HG03066 (cell line): ENCODE data around the gene FAM171A1.

Experiments
- ATAC-seq: cut with Tn5 transposase; IDR thresholded peaks from one replicate; pipeline ENCODE4 v1.9.1; 2021; ENCODE audit warnings: low read depth; ENCODE audit not compliant: unreplicated experiment

FAM171A1 gene

DNA sequence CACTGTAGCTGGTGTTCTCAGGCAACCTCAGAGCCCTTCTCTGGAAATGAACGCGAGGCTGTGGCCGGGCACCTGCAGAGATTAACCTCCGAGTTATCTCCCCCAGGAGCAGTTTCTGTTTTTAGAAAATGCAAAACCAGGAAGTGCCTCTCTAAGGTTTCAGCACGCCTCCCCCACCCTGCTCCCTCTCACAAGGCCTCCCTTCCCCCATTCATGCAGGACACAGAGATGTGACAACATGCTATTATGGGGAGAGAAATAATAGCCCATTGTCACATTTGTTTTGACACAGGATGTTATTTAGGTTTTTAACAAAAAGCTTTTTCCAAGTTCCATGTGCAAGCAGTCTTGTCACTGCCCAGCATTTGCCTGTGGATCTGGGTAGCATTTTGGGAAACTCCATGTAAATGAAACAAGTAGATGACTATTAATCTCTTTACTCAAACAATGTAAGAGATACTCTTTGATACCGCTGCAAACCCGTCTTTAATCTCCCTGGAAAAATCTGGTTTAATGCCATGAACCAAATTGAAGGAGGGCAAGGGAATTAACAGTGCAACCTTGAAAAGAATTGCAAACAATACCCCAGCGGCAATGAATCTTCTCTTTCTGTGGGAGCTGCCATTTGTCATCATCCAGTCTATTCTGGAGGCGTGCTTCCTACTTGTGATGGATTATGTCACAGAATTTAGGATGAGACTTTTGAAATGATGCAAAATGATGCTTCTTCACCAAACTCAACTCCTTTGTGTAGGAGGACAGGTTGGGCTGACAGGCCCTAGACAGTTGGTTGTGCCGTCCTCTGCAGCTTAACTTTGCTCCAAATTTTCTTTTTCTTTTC is 116.1 kb downstream of the FAM171A1 start:
- ATAC-seq, result no peak

DNA sequence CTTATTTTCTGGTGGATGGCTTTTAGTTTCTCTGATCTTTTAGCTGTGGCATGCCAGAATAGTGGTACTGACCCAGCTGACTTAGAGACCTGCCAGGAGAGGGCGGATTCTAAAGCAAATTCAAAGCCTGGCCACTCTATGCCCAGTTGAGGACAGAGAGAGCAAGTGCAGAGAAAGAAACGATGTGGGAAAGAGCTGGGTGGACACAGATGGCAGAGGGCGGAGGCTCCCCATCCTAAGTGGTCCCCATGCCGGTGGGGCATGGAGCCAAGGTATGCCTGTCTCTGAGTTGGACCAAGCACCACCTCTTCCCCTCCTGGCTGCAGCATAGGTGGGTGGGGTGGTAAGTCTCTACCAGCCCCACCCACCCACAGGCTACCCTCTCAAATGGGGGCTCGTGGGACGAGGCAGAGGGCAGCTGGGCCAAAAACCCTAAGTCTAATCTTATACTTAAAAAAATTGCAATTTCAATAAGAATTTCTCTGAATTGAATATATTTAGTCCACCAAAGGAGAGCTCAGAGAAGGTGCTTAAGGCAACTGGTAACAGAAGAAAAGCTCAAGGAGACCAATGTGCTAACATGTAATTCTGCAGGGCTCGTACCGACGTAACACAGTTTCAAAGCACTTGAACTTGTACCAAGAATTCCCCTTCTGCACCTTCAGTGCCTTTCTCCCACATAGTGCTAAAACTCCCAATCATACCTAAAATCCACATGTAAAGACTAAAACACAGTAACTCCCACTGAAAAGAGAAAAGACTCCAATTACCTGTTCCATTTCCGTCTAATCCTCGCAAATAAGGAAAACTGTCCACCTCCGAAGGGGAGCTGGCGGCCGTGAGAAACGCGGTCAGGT is 116.9 kb downstream of the FAM171A1 start:
- no peak for ATAC-seq

DNA sequence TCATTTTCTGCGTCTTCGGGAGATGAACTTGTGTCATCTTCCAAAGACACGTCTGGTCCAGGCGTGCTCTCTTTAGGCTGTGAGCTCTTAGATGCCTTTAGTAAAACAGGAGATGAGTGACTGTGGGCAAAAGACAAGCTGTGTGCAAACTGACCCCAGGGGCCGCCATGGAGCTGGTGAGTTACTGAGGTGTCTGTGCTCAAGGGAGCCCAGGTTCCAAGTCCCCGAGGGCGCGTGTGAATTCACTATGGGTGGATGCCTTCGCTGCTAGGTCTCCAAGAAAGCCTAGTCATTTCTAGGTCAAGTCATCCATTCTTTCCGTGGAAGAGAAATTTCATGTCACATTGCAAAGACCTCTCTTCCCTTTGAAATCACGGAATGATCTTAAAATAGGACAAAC is 118.7 kb downstream of the FAM171A1 start:
- no peak for ATAC-seq

DNA sequence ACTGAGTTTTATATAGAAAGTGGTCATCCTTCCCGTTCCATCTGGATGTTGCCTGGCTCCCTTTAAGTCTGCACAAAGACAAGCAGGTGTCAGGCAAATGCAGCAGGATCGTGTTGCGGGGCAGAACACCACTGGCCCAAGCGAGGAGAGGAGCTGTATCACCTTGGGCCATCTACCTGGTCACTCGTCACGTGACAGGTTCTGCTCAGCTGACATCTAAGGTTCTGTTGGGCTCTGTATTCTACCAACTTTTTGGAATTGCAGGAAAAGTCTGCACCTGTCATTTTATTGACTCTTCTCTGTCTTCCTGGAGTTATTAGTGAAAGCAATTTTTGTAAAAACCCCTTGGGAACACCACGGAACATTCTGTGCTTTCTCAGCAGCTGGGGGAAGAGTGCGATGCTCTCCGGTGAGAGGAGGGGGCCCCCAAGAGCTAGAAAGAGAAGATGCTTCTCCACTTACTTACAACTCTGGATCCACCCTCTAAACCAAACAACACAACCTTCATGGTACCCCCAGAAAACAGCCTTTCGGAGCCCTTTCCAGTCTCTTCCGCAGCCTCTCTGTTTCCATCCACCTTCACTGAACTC is 119.2 kb downstream of the FAM171A1 start:
- ATAC-seq, result no peak

DNA sequence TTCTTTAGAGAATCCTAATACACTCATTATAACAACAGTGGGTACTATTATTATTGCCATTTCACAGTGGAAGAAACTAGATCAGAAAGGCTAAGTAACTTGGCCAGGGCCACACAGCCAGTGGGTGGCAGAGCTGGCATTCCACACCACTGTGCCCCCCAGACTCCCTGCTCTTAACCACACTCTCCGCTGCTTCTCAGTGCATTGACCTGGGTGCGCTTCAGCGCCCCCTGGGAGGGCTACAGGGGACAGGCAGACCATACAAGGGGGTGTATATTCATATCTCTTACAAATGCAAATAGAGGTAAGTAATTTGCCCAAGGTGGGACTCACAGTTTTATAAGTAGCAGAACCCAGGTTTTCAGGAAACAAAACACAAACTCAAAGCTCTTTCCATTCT is 125.6 kb downstream of the FAM171A1 start:
- no peak for ATAC-seq

DNA sequence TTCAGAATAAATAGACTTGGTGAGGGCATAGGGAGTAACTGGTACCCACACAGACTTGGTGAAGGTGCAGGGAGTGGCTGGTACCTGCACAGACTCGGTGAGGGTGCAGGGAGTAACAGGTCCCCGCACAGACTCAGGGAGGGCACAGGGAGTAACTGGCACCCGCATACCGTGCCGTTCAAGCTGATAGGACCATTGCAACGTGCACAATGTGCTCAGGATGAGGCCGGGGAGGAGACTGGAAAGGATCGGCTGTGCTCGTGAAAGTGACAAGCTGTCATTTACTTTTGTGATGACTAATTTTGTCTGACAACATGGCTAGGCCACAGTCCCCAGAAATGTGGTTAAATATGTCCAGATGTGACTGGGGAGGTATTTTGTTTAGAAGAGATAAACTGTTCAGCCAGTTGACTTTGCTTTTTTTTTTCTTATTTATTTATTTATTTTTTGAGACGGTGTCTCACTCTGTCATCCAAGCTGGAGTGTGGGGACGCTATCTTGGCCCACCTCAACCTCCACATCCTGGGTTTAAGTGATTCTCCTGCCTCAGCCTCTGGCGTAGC is 126.4 kb downstream of the FAM171A1 start:
- no peak for ATAC-seq

DNA sequence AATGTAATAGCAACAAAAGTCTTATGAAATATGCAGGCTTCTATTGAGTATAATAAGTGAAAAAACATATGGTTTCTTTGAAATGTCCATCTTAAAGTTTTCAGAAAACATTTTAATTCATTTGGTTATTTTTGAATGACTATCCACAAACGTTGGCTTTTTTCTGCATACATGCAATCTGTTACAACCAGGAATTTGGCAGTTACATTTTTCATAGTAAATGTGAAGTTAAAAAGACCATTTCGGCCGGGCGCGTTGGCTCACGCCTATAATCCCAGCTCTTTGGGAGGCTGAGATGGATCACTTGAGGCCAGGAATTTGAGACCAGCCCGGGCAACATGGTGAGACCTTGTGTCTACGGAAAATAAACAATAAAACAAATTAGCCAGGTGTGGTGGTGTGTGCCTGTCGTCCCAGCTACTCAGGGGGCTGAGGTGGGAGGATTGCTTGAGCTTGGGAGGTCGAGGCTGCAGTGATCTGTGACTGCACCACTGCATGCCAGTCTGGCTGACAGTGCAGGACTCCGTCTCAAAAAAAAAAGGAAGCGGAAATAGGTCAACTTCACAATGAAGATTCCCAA is 128.7 kb downstream of the FAM171A1 start:
- ATAC-seq, result no peak

DNA sequence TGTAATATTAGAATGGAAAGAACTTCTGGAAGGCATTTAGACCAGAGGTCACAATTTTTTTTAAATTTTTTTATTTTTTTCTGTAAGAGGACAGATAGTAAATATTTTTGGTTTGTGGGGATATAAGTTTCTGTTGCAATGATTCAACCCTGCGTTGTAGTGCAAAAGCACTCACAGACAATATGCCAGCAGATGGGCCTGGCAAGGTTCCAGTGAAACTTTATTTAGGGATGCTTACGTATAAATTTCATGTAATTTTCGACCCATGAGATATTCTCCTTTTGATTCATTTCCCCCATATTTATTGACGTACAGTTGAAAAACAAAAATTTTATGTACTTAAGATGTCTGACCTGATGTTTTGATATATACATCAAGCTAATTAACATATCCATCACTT is 129.8 kb downstream of the FAM171A1 start:
- ATAC-seq, result no peak

DNA sequence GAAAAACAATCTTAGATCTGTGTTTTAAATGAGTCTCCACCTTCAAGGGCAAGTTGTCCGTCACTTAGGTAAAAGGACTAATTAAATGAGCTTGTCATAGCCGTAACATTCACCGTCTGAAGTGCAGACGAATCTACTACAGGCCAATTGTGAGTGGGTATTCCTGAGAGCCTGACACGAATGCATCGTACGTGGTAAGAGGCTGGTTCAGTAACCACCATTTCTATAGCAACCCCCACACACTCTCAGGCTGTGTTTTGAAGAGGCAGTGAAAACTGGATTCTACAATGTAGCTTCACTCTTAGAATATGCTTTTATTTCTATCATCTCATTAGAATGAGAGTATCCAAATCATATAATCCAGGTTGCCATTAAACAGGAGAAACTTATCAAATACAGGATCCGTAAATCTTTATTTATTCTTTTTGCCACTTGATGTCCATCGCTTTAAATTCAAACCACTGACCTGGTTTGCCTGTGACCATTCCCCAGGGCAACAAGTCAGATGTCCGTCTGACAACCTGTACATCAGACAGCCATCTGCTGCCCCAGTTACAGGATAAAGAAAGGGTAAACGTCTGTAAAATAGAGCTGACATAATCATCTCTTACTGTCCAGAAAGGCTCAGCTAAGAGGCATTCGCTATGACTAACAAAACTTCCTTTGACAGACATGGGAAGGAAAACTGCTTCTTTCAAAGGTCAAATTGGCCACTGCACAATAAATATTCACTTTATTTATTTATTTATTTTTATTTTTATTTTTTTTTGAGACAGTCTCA is 132.3 kb downstream of the FAM171A1 start:
- ATAC-seq, result no peak

DNA sequence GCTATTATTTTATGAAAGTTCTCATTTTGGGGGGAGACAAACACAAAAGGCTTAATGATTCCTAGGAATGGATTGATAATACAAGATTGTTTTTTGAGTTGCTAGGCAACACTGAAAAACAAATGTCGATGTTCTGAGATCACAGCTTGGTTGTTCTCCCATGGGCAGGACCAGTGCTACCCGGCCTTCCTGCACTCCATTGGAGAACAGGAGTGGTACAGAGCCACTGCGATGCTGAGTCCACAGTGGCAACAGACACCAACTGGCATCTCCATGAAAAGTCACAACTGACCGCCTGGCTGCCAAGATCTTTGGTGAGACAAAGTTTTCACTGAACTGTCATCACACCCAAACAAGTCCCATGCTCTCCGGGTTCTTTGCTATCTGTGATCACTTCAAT is 133.7 kb downstream of the FAM171A1 start:
- ATAC-seq, result no peak

DNA sequence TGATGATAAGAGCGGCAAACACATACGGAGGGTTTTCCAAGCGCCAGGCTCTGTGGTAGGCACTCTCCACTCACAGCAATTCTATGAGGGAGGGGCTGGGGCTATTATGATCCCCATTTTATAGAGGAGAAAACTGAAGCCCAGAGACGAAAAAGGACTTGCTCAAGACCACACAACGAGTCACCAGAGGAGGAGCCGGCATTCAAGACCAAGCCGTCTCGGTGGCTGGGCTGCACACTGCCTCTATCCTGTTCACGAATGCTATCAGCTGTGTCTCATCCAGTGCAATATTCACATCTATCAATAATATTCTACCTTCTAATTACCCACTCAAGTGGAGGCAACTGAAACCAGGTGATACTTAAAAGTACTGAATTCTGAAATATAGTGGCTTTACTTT is 134.7 kb downstream of the FAM171A1 start:
- no peak for ATAC-seq

DNA sequence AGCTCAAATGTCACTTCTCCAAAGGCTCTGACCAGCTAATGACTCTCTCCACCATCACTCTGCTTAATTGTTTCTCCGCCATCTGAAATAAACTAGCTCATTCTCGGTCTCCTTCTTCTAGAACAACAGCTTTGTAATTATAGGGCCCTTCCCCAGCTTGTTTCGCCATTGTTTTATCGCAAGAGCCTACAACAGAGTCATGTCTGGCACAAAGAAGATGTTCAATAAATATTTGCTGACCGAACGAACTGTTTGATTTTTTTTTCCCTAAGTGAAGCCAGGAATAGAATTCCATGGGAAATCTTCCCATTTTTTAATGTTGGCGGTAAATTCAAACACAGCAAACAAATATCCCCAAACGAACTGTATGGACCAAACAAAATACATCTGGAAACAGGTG is 138.8 kb downstream of the FAM171A1 start:
- no peak for ATAC-seq

DNA sequence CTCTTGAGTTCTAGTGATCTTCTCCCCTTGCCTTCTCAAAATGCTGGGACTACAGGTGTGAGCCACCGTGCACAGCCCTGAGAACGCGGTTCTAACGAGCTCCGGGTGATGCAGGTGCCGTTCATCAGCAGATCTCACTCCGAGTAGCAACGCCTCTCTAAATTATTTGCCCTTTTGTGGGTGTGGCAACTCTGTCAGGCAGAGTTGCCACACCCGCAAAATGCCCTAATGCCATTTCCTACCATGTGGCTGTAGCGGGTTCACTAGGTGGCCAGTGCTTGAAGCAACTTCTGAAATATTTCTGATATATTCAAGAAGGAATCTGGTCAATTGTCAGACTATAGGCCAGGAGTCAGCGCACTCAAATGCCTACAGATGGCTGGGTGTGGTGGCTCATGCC is 139.7 kb downstream of the FAM171A1 start:
- ATAC-seq, result no peak

DNA sequence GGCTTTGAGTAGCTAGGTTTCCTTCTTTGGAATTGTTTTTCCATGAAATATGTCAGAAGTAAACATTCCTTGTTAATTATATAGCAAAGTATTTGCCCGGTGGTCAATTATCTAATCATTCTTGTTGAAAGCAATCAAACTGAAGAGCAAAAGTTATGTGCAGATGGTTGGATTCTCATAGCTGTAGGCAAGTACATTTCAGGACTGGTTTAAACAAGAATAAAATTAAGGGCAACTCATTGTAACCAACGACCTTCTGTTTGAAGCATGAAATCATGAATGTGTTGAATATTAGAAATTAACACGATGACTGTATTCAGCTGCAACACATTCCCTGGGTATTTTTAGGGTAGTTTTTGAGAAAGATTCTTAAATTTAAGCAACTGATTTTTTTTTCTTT is 140.8 kb downstream of the FAM171A1 start:
- no peak for ATAC-seq

DNA sequence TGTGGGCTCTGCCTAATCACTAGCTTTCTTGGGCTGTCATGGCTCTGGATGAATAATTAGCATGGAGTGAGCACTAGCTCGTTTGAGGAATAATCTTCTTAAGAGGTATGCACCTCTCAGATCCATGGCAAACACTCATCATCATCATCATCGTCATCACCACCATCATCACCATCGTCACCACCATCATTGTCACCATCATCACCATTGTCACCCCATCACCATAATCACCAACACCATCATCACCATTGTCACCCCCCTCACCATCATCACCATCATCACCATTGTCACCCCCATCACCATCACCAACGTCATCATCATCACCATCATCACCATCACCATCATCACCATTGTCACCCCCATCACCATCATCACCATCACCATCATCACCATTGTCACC is 141.8 kb downstream of the FAM171A1 start:
- no peak for ATAC-seq

DNA sequence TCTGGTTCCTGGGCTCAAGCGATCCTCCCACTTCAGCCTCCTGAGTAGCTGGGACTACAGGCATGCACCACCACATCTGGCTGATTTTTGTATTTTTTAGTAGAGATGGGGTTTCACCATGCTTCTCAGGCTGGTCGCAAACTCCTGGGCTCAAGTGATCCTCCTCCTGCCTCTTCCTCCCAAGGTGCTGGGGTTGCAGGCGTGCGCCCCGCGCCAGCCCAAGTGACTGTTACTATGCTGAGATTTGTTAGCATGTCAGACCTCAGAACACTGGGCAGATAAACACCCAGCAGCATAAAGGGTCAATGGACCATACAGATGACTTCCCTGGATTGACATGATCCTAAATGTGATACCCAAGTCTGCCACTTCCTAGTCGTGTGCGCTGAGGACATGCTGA is 142.7 kb downstream of the FAM171A1 start:
- ATAC-seq, result no peak

DNA sequence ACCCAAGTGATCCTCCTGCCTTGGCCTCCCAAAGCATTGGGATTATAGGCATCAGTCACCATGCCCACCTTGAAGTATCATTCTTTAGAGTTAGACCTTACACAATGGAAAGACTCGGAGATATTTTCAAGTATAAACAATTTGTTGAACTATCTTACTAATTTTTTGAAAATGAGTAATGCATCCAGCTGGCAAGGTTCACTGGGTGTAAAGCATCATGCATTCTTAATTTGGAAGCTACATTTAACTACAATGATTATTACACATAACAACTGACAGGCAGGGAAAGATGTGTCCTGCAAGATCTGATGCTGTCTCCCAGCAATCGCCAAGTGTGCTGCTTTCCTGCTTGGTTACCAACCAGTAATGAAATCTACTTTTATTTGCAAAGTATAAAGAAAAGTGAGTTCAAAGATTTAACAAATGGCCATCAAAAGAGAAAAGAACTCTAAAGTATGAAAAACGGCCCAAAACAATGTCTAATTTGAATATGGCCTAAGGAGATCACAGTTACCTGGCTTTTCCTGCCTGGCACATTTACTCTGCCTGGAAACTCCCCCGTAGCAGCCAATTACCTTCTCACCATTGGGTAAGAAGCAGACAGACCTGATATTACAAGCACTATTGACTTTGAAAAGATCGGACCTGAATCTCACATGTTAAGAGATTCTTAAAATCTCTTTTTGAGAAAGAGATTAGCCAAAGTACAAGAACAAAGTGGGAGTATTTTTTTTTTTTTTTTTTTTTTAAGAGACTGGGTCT is 143.3 kb downstream of the FAM171A1 start:
- ATAC-seq, result no peak

DNA sequence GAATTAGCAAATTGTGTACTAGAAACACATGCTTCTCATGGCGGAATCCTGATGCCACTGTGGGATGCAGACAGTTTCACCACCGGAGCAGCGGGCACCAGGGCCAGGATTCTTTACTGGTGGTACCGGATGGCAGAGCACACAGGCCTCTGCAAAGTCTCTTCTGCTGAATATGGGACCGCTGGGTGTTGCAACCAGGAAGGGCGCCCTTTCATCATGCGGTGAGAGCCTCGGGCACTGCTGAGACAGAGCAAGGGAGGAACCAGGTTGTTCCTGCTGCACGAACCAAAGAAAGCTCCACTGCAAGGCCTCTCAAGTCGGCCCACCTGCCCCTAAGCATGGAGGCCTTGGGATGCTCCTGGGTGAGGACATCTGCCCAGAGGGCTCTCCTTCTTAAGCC is 145.6 kb downstream of the FAM171A1 start:
- ATAC-seq, result no peak

DNA sequence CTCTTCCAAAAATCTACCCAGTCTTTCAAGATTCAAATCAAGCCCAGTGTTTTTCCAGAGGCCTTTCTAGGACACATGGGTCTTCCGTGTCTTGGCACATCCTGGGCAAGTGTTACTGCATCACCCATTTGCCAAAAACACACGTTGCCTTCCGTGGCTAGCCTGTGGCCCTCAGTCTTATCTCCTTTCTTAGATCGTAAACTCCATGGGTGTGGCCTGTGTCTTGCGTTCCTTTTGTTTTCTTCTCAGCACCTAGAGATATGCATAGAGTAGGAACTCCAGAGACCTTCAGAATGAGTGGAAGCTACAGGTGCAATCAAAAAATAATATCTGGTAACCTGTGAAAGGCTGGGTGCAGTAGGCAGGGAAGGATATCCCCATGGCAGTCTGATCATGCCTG is 146.1 kb downstream of the FAM171A1 start:
- no peak for ATAC-seq
